GM12865 (cell line): ENCODE results near the gene FARS2.

Experiments
- DNase-seq: peaks from one replicate; pipeline ENCODE4 v3.0.0; 2010; ENCODE audit warnings: low read depth
- H3K4me3 ChIP-seq: 2 replicates; pipeline ENCODE4 v1.5.1; 2011; ENCODE audit warnings: mild to moderate bottlenecking, low read depth, low read length, control low read depth
- CTCF ChIP-seq: IDR thresholded peaks from 2 replicates; pipeline ENCODE4 v1.5.1; 2011; ENCODE audit warnings: low read length, control low read depth, low read depth, inconsistent platforms; ENCODE audit not compliant: insufficient read depth; ENCODE audit errors: missing control alignments

Gene FARS2

GRCh38 chr6:5657684-5658430 lies 396.5 kb downstream of the FARS2 start:
- H3K4me3 ChIP-seq = no peak overlapping the region
- no peak for TF ChIP-seq CTCF
- no peak for DNase-seq

DNA sequence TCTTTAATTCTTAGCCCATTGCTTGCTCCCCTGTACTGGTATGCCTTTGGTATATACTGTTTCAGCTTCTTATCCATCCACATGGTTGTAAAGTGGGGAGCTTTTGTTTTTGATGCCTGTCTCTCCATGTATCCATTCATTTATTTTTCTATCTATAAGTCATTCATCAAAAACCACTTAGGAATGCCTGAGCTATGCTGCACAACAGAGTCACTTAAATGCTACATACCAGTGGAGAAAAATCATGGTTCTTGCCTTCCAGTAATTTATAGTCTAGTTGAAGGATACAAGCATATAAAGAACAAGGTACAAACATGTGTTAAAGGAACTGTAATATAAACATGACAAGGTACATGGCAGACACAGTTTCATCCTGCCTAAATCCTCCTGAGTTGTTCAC lies 398.2 kb downstream of the FARS2 start:
- TF ChIP-seq CTCF = no peak
- DNase-seq = no peak
- H3K4me3 ChIP-seq = no peak overlapping the region

- no peak for TF ChIP-seq CTCF
- DNase-seq = no peak
Measured at GRCh38 chr6:5660772-5661171, 399.5 kb downstream of the FARS2 start.

GRCh38 chr6:5662797-5663196 lies 401.5 kb downstream of the FARS2 start:
- DNase-seq = no peak
- no peak for TF ChIP-seq CTCF
- no peak overlapping the region for H3K4me3 ChIP-seq

More at GRCh38 chr6:5660772-5661171, 399.5 kb downstream of the FARS2 start:
- H3K4me3 ChIP-seq = no peak overlapping the region

- H3K4me3 ChIP-seq = no peak overlapping the region
- no peak for TF ChIP-seq CTCF
- DNase-seq = no peak
Measured at GRCh38 chr6:5663259-5663658, 401.9 kb downstream of the FARS2 start.

DNA sequence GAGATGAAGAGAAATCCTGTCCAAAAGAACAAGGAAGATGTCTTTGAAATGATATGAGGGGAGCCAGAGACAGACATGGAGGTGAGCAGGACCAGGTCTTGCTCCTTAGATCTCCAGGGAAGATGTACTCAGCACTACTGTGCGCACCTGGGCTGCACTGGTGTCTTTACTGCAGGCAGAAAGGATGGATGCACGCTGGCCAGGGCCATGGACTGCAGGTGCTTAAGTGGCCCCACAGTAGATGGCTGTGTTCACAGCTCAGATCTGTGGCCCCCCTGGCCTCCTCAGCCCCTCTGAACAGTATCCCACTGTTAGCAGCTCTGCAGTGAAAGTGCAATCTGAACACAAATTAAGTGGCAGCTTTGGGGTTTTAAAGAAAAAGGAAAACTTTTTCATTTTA lies 402.4 kb downstream of the FARS2 start:
- H3K4me3 ChIP-seq = no peak overlapping the region
- DNase-seq = no peak
- TF ChIP-seq CTCF = no peak

GRCh38 chr6:5664149-5664548 lies 402.8 kb downstream of the FARS2 start:
- DNase-seq = no peak
- no peak overlapping the region for H3K4me3 ChIP-seq
- no peak for TF ChIP-seq CTCF
